Left renal cortex interstitium (tissue), 4 donors: ENCODE results near the gene MCHR2. TPM values are rescaled to one million over a fixed set of nuclear protein-coding genes. Genes with fewer than 3 reads are reported as not detected.
"Not testable (repeated sequence)": the region's sequence is repeated elsewhere in the genome, so short reads cannot be mapped to it uniquely, and the experiment has no call there.

Experiments
- DNase-seq, 4 donors: peaks; one replicate each; pipeline ENCODE4 v3.0.0-alpha.2; 2013; ENCODE audit warnings: low read depth in 4 of 4, low spot score in 2 of 4, missing footprints in 1 of 4
- polyA plus RNA-seq, 4 donors: library from polyadenylated mRNA; unstranded; fragments of 120-200 nt; gene quantifications; one replicate each; pipeline ENCODE4 v1.2.1, GENCODE V29; 2013; ENCODE audit not compliant: insufficient read length in 4 of 4

Gene MCHR2, protein sequence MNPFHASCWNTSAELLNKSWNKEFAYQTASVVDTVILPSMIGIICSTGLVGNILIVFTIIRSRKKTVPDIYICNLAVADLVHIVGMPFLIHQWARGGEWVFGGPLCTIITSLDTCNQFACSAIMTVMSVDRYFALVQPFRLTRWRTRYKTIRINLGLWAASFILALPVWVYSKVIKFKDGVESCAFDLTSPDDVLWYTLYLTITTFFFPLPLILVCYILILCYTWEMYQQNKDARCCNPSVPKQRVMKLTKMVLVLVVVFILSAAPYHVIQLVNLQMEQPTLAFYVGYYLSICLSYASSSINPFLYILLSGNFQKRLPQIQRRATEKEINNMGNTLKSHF
- not detected for polyA plus RNA-seq

DNA sequence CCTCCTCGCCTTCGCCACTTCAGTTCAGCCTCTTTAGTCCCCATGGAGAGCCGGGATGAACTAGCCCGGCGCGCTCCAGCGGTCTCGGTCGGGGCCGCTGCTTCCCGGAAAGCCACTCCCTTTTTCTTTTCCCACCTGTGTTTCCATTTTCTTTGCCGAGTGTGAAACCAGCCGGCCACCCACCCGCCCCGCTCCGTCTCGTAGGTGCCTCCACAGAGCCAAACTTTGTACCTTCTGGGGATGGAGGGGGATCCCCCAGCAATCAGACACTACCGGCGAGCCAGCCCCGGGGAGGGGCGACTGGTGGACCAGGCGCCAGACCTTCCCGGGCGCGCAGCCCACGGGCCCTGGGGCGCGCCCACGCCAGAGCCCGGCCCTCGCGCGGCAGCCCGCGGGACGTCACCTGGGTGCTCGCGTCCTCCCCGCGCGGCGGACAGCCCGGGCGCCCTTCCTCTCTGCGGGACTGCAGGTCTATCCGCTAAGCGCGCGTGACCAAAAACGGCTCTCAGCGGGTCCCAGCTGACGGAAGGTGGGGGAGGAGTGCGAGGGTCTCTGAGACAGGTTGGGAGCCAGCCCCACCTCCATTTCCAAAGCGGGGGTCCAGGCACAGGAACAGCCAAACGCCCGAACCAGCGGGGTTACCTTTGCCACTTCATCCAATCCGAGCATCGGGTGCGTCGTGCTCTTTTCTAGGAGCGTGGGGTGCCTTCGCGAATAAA lies at the start of gene MCHR2:
Gene MCHR2 (minus strand): TSS at position 691 of the 719 bp plus-strand sequence. CDS start 38,076 bp downstream, outside the sequence.
- no peak for DNase-seq

DNA sequence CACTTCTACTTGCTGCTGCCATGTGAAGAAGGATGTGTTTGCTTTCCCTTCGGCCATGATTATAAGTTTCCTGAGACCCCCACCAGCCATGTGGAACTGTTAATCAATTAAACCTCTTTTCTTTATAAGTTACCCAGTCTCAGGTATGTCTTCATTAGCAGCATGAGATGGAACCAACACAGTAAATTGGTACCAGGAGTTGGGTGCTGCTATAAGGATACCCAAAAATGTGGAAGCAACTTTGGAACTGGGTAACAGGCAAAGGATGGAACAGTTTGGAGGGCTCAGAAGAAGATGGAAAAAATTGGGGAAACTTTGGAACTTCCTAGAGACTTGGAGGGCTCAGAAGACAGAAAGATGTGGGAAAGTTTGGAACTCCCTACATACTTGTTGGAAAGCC lies 44.5 kb upstream of the MCHR2 start:
- not testable (repeated sequence) for DNase-seq

DNA sequence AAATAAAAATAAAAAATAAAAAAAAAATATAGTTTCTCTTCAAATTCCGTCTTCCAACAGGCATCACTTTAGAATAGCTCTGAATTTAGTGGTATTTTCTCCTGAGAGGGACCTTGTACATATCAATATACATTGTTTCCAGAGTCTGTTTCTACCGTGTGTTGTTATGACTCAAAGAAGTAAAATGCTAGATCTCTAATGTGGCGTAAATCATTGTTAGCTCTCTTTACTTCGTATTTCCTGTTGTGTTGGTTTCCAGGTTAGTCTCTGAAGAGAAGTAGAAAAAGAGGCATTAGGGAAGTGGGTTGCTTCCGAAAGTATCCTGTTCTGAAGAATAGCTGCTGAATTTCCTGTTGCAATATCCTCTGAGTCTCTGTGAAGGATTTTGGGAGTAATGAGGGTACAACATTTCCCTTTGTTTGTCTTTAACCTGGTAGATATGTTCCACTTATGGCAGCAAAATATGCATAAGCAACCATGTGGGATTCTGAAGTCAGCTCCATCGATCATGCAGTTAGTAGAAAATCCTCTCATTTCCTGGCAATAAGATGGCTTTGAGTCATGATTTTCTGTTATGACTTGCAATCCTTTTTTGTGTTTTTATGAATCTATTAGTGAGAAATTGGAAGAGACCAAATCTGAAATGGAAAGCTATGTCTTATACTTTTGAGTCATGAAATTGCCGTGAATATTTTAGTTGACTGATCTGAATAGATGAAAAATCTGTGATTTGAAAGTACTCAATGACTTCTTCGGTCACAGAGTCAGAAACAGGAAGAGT lies 42.0 kb upstream of the MCHR2 start:
- no peak for DNase-seq

DNA sequence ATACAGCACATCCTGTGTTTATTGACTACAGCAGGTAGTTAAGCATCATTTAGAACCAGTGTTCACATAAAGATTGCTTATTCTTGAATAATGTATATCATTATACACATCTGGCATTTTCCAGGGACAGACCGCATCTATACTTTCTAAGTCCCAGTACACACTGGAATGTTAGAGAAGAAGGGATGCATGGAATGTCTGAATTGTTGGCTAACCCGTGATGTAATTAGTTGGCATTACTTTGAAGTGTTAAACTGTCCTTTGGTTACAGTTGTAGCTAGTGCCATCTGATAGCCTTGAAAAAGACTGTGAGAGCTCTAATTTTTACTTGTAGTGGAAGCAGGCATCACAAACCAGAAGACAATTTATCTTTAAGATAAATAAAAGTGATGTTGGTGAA lies 29.8 kb upstream of the MCHR2 start:
- no peak for DNase-seq

DNA sequence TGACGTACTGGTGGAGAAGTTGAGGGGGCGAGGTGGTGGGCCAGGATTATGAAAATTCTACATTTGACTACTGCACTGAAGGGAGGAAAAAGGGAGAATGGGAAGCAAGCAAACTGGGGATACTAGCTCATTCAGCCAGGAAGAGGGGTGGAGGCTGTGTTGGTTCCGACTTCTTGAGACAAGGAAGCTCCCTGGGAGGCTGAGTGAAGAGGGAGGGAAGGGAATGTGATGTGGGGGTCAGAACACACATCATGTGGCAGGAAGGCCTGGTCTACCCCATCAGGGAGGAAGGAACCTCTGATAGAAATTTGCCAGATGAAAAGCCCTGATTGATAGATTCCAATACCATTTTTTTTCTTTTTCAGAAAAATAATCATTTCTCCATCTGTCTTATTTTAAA lies 28.8 kb upstream of the MCHR2 start:
- no peak for DNase-seq

DNA sequence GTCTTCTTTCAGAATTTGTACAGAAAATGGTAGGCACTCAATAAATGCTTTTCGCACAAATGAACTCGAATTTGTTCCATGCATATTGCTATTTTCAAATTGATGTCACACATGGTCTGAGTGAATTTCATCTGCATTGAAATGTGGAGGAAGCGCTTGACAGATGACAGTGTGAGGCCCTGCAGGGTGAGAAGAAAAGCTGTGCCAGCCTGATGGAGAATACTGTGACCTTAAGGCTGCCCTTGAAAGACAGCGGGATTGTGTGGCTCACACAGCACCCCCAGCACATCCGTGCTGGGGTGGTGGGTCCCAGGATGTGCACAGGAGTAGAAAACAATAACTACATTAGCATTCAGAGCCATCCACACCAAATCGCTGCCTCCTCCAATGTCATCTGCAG lies 14.8 kb upstream of the MCHR2 start:
- DNase-seq: no peak

DNA sequence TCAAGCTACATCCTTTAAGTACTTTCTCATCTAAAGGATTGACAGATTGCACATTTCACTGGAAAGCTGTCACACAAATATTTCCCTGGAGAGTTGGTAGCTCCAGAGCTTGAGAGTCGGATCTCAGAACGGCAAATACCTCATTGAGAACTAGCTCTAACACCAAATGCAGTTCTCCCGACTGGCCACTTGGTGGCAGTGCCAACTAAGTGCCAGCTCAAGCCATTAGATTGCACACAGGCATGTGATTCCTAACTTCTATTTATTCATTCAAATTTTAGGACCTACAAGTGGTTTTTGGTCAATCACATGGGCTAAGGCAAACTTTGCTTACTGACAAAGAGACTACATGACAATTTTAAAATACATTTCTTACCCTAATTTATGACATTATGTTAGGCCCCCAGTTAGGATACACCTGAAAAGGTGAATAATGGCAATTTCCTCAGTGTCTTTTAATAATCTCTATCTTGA lies 7.9 kb upstream of the MCHR2 start:
- no peak for DNase-seq

DNA sequence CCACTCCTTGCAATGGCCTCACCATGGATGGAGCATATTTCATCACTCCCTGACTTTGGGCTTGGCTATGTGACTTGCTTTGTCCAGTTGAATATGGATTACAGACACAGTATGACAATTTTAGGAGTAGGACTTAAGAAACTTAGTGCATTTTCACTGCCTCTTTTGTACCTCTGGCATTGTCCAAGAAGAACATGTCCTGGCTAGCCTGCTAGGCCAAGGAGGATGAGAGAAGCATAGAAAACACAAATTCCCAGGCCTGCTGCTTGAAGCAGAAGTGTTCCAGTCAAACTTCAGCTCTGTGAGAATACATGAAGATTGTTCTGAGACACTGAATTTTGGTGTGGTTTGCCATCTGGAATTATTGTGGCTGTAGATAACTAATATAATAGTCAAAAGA lies 3.1 kb upstream of the MCHR2 start:
- no peak for DNase-seq

DNA sequence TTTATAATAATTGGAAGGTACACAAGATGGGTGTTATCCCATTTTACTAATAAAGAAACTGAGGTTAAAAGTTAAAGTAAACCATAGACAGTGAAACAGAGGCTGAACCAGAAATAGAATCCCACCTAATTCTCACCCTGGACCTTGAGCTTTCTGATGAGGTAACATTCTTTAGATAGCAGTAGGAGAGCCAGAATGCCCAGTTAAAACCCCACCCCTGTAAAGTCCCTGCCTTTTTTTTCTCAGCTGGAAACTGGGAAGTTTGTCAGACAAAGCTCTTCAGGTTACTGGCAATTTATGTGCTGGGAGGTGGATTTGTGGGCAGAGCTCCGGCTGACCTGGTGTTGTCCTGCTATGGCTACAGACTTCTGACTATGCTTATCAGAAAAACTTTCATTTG lies 1.9 kb upstream of the MCHR2 start:
- DNase-seq: no peak

DNA sequence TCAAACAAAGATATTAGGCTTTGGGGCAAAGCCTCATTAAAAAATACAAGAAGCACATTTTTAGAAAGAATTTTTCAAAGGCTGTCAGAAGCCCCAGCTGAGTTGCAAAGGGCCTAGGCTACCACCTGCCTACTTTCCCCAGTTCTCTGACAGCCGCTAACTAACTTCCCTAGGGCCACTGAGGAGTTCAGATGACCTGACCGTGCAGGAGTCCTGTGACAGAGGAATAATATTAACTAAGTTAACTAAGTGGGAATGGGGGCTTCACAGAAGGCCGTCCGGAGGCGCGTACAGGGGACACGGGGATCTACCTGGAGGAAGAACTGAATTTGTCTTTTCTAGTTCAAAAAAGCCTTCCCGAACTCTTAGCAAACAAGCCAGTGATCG lies 884 bp downstream of the MCHR2 start:
- DNase-seq: no peak

DNA sequence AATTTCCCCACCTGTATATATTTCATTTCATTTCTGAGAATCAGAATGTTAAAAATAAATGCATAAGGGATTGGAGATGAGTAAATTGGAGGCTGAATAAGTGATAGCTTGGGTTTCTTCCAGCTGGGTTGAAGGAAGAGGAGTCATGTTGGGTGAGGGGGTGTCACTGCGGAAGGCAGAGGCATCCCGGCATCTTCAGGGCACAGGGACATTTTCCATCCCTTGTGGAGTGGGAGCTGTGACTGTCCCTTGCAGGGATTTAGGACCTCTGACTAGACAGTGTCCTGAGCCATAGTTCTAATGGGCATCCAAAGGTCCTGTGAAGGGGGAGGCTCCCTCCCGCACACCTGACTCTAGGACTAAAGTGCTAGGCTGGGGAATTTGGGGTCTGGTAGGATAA lies 2.1 kb downstream of the MCHR2 start:
- DNase-seq: no peak

DNA sequence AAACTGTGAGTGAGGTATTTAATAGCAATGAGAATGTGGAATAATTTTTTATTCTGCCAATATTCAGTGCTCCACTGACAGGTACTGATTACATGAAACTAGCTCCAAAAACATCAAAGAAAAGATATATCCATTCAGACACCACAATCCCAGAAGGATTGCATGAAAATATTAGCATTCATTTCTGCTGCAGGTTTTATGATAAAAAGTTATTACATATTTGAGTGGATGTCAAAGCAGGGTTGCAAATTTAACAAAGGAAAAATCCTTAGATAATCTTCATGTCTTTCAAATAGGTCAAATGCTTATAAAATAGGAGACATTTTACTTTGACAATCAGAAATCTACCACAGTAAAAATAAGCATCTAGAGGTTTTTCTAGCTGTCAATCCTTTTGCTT lies 13.3 kb downstream of the MCHR2 start:
- no peak for DNase-seq

DNA sequence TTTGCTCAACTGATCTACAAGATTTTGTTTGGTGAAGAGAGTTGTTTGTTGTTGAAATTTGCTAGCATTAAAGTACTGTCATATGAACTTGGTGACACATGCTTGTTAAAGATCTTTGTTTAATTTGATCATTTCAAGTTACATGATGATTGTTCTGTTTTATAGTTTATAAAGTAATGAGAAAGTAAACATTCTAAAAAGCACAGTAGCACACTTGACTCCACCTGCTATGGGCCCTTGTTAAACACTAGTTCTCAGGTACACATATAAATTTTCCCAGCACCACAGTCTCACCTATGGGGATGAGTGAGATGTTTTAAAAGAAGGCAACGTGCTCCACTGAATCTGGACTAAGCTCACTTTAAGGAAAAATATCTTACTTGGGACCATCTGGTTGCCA lies 14.1 kb downstream of the MCHR2 start:
- no peak for DNase-seq

DNA sequence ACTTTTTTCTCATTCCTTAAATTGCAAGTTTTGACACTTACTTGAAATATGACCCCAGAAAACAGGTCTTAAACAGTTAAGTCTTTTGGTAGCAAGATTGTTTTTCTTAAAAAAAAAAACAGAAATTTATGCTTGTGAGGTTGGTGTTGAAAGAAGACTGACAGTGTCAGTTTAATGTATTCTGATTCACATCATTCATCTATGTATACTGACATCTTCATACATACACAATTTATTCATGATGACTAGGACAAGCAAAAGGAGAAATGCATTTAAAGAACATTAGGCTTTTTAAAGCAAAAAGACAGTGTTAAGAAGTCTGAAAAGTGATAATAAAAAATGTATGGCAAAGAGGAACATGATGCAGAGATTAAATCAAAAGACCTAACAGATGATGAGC lies 27.0 kb downstream of the MCHR2 start:
- DNase-seq: no peak

DNA sequence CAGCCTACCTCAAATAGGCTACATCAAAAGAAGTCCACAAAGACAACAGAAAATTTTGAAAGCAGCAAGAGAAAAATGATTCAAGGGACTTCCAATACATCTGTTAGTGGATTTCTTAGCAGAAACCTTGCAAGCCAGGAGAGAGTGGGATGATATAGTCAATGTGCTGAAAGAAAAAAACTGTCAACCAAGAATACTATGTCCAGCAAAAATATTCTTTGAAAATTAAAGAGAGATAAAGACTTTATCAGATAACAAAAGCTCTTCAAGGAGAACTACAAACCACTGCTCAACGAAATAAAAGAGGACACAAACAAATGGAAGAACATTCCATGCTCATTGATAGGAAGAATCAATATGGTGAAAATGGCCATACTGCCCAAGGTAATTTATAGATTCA lies 34.0 kb downstream of the MCHR2 start:
- no peak for DNase-seq

DNA sequence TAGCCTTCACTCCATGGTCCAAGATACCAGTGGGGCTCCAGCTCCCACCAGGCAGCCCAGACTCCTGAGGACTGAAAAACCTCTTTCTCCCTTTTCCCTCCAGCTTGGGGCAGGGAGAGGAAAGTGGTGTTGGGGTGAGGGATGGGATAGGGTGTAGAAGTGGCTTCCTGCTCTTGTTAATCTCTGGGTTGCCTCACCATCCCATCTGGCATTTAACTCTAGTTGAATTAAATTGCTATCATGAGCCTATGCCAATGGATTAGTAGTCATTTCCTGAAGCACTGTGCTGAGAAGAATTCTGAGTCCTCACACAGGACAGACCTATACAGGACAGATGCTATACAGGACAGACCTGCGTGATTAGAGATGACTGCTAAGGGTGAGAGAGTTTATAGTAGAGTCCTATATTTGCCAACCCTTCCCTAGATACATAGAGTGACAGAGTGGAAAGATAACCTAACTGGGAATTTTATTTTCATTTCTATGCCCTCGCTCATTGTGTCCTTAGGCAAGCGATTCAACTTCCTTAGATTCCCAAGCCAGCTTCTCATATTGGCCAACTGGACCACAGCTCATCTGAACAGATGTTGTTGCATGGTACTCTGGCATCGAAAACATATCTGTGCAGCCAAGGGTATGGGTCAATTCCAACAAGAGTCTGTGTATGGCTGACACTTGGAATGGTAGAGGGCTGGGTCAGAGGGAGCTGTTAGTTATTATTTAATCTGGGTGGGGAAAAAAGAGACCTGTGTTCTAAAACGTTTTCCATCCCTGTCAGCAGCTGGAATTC lies 42.8 kb downstream of the MCHR2 start:
- DNase-seq: no peak

DNA sequence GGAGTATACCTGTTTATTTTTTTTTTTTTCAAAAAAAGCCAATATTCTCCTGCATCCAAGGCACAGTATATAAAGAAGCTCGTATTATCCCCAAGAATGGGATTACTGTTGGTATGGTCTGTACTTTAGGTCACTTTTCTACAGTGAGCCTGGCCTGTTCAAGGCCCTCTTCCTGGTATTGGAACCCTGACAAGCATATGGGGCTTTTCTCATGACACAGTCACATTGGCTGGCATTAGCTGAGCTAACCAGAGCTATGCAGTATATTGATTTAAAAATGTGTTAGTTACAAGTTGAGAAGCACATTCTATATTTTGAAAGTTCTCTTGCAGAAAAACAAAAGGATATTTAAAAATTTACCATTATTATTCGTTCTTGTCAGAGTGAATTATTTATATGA lies 48.0 kb downstream of the MCHR2 start:
- no peak for DNase-seq

DNA sequence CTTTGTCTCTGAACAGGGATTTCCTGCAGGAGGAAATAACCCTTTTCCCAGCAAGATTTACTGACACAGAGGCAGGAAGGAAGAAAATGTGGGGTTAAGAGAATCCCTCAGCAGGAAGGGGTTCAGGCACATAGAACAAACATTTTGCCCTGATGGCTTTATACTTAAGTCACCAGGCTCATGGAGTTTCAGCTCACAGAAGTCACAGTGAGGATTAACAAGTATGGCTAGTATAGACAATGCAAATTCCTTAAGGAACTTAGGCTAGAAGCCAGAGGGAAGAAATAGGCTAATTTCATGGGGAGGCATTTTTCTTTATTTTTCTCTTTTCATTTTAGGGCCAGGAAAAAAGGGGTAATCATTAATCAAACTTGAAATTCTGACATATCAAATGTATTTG lies 50.2 kb downstream of the MCHR2 start:
- no peak for DNase-seq

DNA sequence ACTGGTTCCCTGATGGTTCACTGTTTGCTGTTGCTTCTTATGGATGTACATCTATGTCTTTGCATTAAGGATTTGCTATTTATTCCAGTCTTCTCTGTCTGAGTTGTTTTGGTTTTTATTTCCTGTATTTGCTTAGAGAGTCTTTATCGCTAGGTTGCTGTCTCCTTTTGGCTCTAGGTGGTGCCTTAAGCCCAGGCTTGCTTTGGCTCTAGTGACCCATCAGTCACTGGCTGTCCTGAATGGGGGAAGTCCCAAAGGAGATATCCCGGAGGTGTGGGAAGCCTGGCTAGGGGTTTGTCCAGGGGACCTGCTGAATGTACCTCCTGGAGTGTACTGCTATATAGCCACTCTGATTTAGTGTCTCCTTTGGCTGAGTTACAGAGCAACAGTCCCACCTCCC lies 53.4 kb downstream of the MCHR2 start:
- no peak for DNase-seq

DNA sequence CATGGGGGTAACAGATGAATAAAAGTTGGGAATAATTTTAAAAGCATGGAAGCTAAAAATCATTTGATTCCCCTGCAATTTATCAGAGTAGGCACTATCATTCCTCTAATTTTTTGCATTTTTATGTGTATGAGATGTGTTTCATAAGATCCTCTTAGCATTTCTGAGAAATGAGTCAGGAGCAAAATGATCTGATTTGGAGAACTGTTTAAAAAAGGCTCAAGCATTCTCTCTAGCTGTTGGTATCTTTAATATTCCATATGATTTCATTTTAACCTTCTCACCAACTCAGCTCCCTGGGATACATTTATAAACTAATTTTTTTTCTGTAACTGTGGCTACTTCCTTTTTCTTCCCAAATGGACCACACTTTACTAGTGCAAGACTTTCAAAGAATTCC lies 60.9 kb downstream of the MCHR2 start:
- no peak for DNase-seq

DNA sequence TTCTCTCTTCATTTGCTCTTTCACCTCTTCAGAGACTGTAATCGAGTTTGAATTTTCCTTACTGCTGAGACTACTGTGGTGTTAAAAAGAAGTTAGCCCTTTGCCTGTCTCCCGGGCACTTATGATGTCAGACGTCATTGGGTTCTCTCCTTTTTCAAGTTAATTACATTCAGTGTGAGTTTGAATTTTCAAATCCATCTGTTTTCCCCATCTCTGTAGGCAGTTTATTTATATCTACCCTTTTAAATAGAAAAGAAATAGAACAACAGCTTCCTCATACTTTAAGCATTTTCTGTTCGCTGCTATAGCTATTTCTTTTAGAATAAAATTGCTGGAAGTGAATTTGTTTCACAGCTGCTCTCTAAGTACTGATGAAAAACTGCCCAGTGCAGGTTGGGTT lies 81.4 kb downstream of the MCHR2 start:
- DNase-seq: no peak
